HepG2 (cell line): ENCODE measurements around the gene WDR26. TPM values are rescaled to one million over a fixed set of nuclear protein-coding genes. Genes with fewer than 3 reads are reported as not detected.

Experiments used
- ATAC-seq: fragments of 200-7000 bp; cut with Tn5 transposase; 3 replicates; pipeline ENCODE4 v1.9.1; 2020; ENCODE audit warnings: mild to moderate bottlenecking, moderate library complexity
- BruUV-seq: library from RNA; stranded (reverse); fragments of 400-500 nt; replicated peaks from 2 replicates; lab custom pipeline; 2021; lab: Mats Ljungman, UMichigan
- CTCF ChIA-PET: fragments of 300-600 bp; formaldehyde crosslinking; extraction: SDS; loops from one replicate; lab custom pipeline; 2021; ENCODE audit warnings: low total read pairs, inconsistent platforms, low intra/inter-chr PET ratio; lab: Yijun Ruan, JAX
- POLR2A ChIA-PET: fragments of 350-600 bp; sonication (Branson Sonifier 250); formaldehyde crosslinking; loops from one replicate; lab custom pipeline; 2020; ENCODE audit warnings: antibody characterized with exemption, inconsistent platforms; lab: Yijun Ruan, JAX
- DNase-seq: peaks from one replicate; pipeline ENCODE4 v3.0.0-alpha.2; 2015; ENCODE audit warnings: low spot score
- FAIRE-seq: peaks from 3 replicates; lab custom pipeline; 2011; peaks lifted over from hg19 to GRCh38; lab: Jason Lieb, UNC
- H2AFZ ChIP-seq: one replicate; pipeline ENCODE4 v1.6.1; 2011; ENCODE audit warnings: low read length, inconsistent platforms
- H3K27ac ChIP-seq: fragments of 300-600 bp; 3 replicates; pipeline ENCODE4 v1.8.0; 2011; ENCODE audit warnings: mixed run types, mild to moderate bottlenecking, mixed read lengths, low read length, inconsistent platforms; ENCODE audit not compliant: insufficient read depth; ENCODE audit errors: extremely low read length
- H3K27me3 ChIP-seq, 2 experiments: fragments of 200-600 bp in 1 of 2; 2 replicates in 1 of 2; 3 replicates in 1 of 2; pipeline versions ENCODE4 v1.6.0 to v1.8.0; 2011; ENCODE audit warnings: low read length in 2 of 2, mild to moderate bottlenecking in 2 of 2, moderate library complexity in 2 of 2, inconsistent platforms in 1 of 2; ENCODE audit not compliant: insufficient read depth in 2 of 2, control insufficient read depth in 1 of 2
- H3K36me3 ChIP-seq, 2 experiments: fragments of 200-600 bp in 1 of 2; replicated peaks in 1 of 2; 2 replicates in 1 of 2; 3 replicates in 1 of 2; pipeline versions ENCODE4 v1.5.1 to v1.8.0; 2011; ENCODE audit warnings: low read length in 2 of 2, inconsistent platforms in 1 of 2; ENCODE audit not compliant: insufficient read depth in 2 of 2, control insufficient read depth in 1 of 2
- H3K4me1 ChIP-seq: 2 replicates; pipeline ENCODE4 v1.5.1; 2012; ENCODE audit warnings: low read length, inconsistent platforms; ENCODE audit not compliant: insufficient read depth
- H3K4me2 ChIP-seq: 2 replicates; pipeline ENCODE4 v1.6.0; 2011; ENCODE audit warnings: low read depth, low read length, inconsistent platforms
- H3K4me3 ChIP-seq, 3 experiments: fragments of 200-600 bp in 1 of 3; sonication (generic), shearing (Covaris generic) in 1 of 3; replicated peaks in 1 of 3; 2 replicates each; pipeline ENCODE4 v1.5.1; 2011 to 2016; ENCODE audit warnings: low read length in 3 of 3, inconsistent platforms in 2 of 3, low read depth in 2 of 3, mild to moderate bottlenecking in 2 of 3, control low read depth in 1 of 3, mixed read lengths in 1 of 3; ENCODE audit not compliant: insufficient read depth in 1 of 3
- H3K79me2 ChIP-seq: one replicate; pipeline ENCODE4 v1.6.1; 2011; ENCODE audit warnings: low read length, inconsistent platforms; ENCODE audit not compliant: insufficient read depth
- H3K9ac ChIP-seq: 2 replicates; pipeline ENCODE4 v1.6.0; 2011; ENCODE audit warnings: mild to moderate bottlenecking, low read depth, low read length, inconsistent platforms; ENCODE audit not compliant: insufficient read depth
- H3K9me3 ChIP-seq: 2 replicates; pipeline ENCODE4 v1.5.1; 2012; ENCODE audit warnings: mild to moderate bottlenecking, low read length
- H4K20me1 ChIP-seq: 2 replicates; pipeline ENCODE4 v1.6.0; 2011; ENCODE audit warnings: inconsistent platforms, mild to moderate bottlenecking, low read length, moderate library complexity; ENCODE audit not compliant: insufficient read depth
- HDAC1 ChIP-seq: sonication (generic); formaldehyde crosslinking; IDR thresholded peaks from 2 replicates; pipeline ENCODE4 v1.5.1; 2020; ENCODE audit warnings: mild to moderate bottlenecking, missing genetic modification reagents
- HHEX ChIP-seq: IDR thresholded peaks from 2 replicates; pipeline ENCODE4 v1.6.1; 2016; ENCODE audit warnings: control low read depth
- KDM2A ChIP-seq: sonication (generic); formaldehyde crosslinking; IDR thresholded peaks from 2 replicates; pipeline ENCODE4 v1.4.0; 2020; ENCODE audit warnings: low read depth, missing genetic modification reagents, borderline replicate concordance
- KDM4B ChIP-seq: sonication (generic); formaldehyde crosslinking; IDR thresholded peaks from 2 replicates; pipeline ENCODE4 v1.4.0; 2020; ENCODE audit warnings: missing genetic modification reagents
- KDM5B ChIP-seq: sonication (generic); formaldehyde crosslinking; IDR thresholded peaks from 2 replicates; pipeline ENCODE4 v1.4.0; 2020; ENCODE audit warnings: missing genetic modification reagents, mild to moderate bottlenecking, borderline replicate concordance
- MAZ ChIP-seq, 2 experiments: sonication (generic) in 1 of 2; formaldehyde crosslinking in 1 of 2; IDR thresholded peaks; 2 replicates each; pipeline versions ENCODE4 v1.5.0 to v1.6.1; 2012 to 2020; ENCODE audit warnings: low read depth in 2 of 2, mild to moderate bottlenecking in 2 of 2, borderline replicate concordance in 1 of 2, improper control_type of control experiment in 1 of 2, low read length in 1 of 2, missing genetic modification reagents in 1 of 2, moderate library complexity in 1 of 2
- NFKB2 ChIP-seq: sonication (generic); formaldehyde crosslinking; IDR thresholded peaks from 2 replicates; pipeline ENCODE4 v1.4.0; 2020; ENCODE audit warnings: missing genetic modification reagents, borderline replicate concordance
- RBFOX2 ChIP-seq: fragments of 200-400 bp; formaldehyde crosslinking; IDR thresholded peaks from 2 replicates; pipeline ENCODE4 v1.6.1; 2017; ENCODE audit warnings: low read depth, mild to moderate bottlenecking, low read length
- SP4 ChIP-seq: sonication (generic); formaldehyde crosslinking; IDR thresholded peaks from 2 replicates; pipeline ENCODE4 v1.8.1; 2023; ENCODE audit warnings: mild to moderate bottlenecking, missing genetic modification reagents
- THYN1 ChIP-seq: sonication (generic); formaldehyde crosslinking; IDR thresholded peaks from 2 replicates; pipeline ENCODE4 v1.8.1; 2023; ENCODE audit warnings: low read depth, mild to moderate bottlenecking, moderate library complexity, missing genetic modification reagents, borderline replicate concordance
- ZBTB38 ChIP-seq: sonication (generic); formaldehyde crosslinking; IDR thresholded peaks from 2 replicates; pipeline ENCODE4 v1.5.1; 2020; ENCODE audit warnings: mild to moderate bottlenecking, missing genetic modification reagents
- ZC3H13 ChIP-seq: sonication (generic); formaldehyde crosslinking; IDR thresholded peaks from 2 replicates; pipeline ENCODE4 v1.8.1; 2023; ENCODE audit warnings: mild to moderate bottlenecking, missing genetic modification reagents, moderate library complexity
- ZFY ChIP-seq: sonication (generic); formaldehyde crosslinking; IDR thresholded peaks from 2 replicates; pipeline ENCODE4 v1.4.0; 2020; ENCODE audit warnings: missing genetic modification reagents
- ZNF138 ChIP-seq: sonication (generic); formaldehyde crosslinking; IDR thresholded peaks from 2 replicates; pipeline ENCODE4 v1.5.0; 2020; ENCODE audit warnings: mild to moderate bottlenecking, low read depth, missing genetic modification reagents
- ZNF768 ChIP-seq: sonication (generic); formaldehyde crosslinking; IDR thresholded peaks from 2 replicates; pipeline ENCODE4 v1.4.0; 2020; ENCODE audit warnings: missing genetic modification reagents
- ZNF773 ChIP-seq: sonication (generic); formaldehyde crosslinking; IDR thresholded peaks from 2 replicates; pipeline ENCODE4 v1.4.0; 2020; ENCODE audit warnings: missing genetic modification reagents, borderline replicate concordance
- WGBS: methylation state at CpG from one replicate; pipeline ENCODE4 v1.1.6; 2017; ENCODE audit warnings: low lambda C conversion rate; 5-methylcytosine and 5-hydroxymethylcytosine counted together
- in situ Hi-C: cut with HindIII; loops from 2 replicates; pipeline ENCODE4 v1.10.0; 2017; ENCODE audit warnings: low pct_unique_long_range_greater_than_20kb; ENCODE audit not compliant: extremely low pct_ligation_motif_present
- intact Hi-C: fragments of 100-400 bp; cut with micrococcal nuclease; formaldehyde crosslinking; loops from one replicate; pipeline ENCODE4 v1.10.0; 2022; ENCODE audit not compliant: unreplicated experiment
- polyA plus RNA-seq, 8 experiments: library from polyadenylated mRNA; depleted of rRNA in 3 of 8; stranded (reverse) in 7 of 8; unstranded in 1 of 8; fragments of >200 nt; fragmentation: Illumina TruSeq in 4 of 8; extraction: Trizol in 4 of 8; gene quantifications; 2 replicates each; pipeline versions ENCODE4 v1.2.1 to v1.2.3, GENCODE V29; 2011 to 2016; ENCODE audit warnings: low read depth in 4 of 8, missing spikeins in 1 of 8, mixed read lengths in 1 of 8; ENCODE audit not compliant: insufficient read depth in 1 of 8
- total RNA-seq, 5 experiments: library from RNA; depleted of rRNA; stranded (reverse); fragments of >200 nt; fragmentation: Illumina TruSeq; extraction: Trizol; gene quantifications; 2 replicates each; pipeline ENCODE4 v1.2.3, GENCODE V29; 2016; ENCODE audit warnings: low read depth in 1 of 5
- TF ChIP-seq, protein P1 (sequence below): sonication (generic); formaldehyde crosslinking; IDR thresholded peaks from 2 replicates; pipeline ENCODE4 v1.8.0; 2022; ENCODE audit warnings: missing genetic modification reagents, low read depth, mild to moderate bottlenecking, borderline replicate concordance
- TF ChIP-seq, protein P2 (sequence below): sonication (generic); formaldehyde crosslinking; IDR thresholded peaks from 2 replicates; pipeline ENCODE4 v1.5.1; 2020; ENCODE audit warnings: mild to moderate bottlenecking, missing genetic modification reagents, moderate library complexity

WDR26 gene
- total and polyA plus RNA-seq, 2 of the 13 experiments (the other 11 are each of a cell fraction or from before 2014, with no cell fraction given): 13.2 to 23.7 TPM

DNA sequence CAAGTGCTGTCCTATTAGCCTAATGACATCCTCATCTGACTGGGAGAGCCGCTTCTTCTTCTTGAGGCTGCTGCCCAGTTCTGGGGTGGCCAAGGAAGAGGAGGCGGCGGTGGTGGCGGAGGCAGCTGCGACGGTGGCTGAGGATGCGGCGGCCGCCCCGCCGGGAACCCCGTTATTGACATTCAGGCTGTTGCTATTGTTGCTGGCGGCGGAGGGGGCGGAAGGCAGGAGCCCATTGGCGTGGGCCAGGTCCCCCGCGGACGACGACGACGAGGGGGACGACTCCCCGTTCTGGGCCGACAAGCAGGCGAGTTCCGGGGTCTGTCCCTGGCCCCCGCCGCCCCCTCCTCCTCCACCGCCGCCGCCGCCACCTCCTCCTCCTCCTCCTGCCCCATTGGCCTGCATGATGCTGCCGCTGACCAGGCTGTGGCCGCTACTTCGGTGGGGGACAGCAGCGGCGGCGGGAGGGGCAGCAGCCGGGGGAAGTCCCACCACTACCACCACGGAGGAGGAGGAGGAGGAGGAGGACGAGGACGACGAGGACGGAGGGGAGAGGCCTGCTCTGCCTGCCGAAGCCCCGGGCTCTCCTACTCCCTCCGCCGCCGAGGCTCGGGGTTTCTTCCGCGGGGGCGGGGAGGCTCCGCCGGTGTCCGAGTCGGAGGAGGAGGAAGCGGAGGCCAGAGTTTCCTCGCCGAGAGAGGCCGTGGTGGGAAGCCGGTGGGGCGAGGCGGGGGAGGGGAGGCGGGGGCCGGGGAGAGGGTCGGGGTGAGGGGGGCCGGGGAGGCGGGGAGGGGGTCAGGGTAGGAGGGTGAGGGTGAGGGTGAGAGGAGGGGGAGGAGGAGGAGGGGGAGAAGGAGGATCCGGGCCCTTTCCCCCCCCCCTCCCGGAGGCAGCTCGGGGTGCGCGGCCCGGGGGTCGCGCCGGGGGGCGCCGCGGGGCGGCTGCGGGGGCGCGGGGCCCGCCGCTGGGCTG is 610 bp downstream of the WDR26 start:
- Histone ChIP-seq H4K20me1 (peaks cover 25% of the 10 kb centered on the region), H3K4me3 (peak overlapping the region; percentile 89 to 95 (median 90)), H3K9ac (peak overlapping the region; percentile 82), H3K4me2 (peak overlapping the region; percentile 82), H3K79me2 (peaks cover 57% of the 10 kb centered on the region), H3K9me3 (no peaks in the 10 kb centered on the region), H3K4me1 (peaks cover 60% of the 10 kb centered on the region), H3K27me3 (no peaks in the 10 kb centered on the region; a peak in 1 of 5 replicates), H2AFZ (no peak overlapping the region), H3K36me3 (peaks cover 0 to 7% of the 10 kb centered on the region in 2 experiments; a peak in 1 of 5 replicates), H3K27ac (peak overlapping the region; percentile 65)
- ATAC-seq (peak; percentile 18), FAIRE-seq (no peak), DNase-seq (no peak)
- CTCF ChIA-PET: no interaction called here
- POLR2A ChIA-PET: interaction anchor here (0.9 to 1.3 kb wide), 4 partner anchors 9 to 29 kb away, joined by 3 to 5 read pairs (median 4); no protein-coding TSS in a partner anchor
- WGBS: 2% methylated on average over 35 of the region's 88 CpGs
- no TSS peak for BruUV-seq
- intact Hi-C loops (loop anchor here (1.0 kb wide), 1 partner anchor 23 kb away; no protein-coding TSS in a partner anchor), in situ Hi-C loops (no loop called here)
- TF ChIP-seq ZFY (CRISPR knock-in tag) (peak; percentile 72), THYN1 (CRISPR knock-in tag) (no peak), KDM5B (CRISPR knock-in tag) (peak; percentile 50; the same call in 1 of the 2 replicates), HHEX (CRISPR knock-in tag) (no peak), KDM4B (peak; percentile 58; the same call in 1 of the 2 replicates), SP4 (CRISPR knock-in tag) (peak; percentile 46; the same call in 1 of the 2 replicates), HDAC1 (CRISPR knock-in tag) (peak; percentile 51; the same call in 1 of the 2 replicates), ZBTB38 (CRISPR knock-in tag) (peak; percentile 29; the same call in 1 of the 2 replicates), ZC3H13 (CRISPR knock-in tag) (0 out of 2 replicates have a peak, but pooled peaks have one; percentile 28), ZNF773 (CRISPR knock-in tag) (no peak), ZNF138 (CRISPR knock-in tag) (0 out of 2 replicates have a peak, but pooled peaks have one; percentile 3), RBFOX2 (peak; percentile 70), MAZ (IDR thresholded peaks at IDR 0.05; ENCODE audit: borderline replicate concordance, low read depth, low read length) (0 out of 2 replicates have a peak, but pooled peaks have one; percentile 4), MAZ (CRISPR knock-in tag; IDR thresholded peaks at IDR 0.05; ENCODE audit: low read depth) (no peak), NFKB2 (CRISPR knock-in tag) (peak; percentile 50; the same call in 1 of the 2 replicates), KDM2A (CRISPR knock-in tag) (peak; percentile 25; the same call in 1 of the 2 replicates), ZNF768 (peak; percentile 43; the same call in 1 of the 2 replicates)
- TF ChIP-seq, protein P1, sequence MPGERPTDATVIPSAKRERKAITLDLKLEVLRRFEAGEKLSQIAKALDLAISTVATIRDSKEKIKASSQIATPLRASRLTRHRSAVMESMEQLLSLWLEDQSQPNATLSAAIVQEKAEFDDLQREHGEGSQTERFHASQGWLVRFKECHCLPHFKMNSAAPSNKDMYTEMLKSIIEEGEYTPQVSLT (CRISPR knock-in tag): no peak
- TF ChIP-seq, protein P2, sequence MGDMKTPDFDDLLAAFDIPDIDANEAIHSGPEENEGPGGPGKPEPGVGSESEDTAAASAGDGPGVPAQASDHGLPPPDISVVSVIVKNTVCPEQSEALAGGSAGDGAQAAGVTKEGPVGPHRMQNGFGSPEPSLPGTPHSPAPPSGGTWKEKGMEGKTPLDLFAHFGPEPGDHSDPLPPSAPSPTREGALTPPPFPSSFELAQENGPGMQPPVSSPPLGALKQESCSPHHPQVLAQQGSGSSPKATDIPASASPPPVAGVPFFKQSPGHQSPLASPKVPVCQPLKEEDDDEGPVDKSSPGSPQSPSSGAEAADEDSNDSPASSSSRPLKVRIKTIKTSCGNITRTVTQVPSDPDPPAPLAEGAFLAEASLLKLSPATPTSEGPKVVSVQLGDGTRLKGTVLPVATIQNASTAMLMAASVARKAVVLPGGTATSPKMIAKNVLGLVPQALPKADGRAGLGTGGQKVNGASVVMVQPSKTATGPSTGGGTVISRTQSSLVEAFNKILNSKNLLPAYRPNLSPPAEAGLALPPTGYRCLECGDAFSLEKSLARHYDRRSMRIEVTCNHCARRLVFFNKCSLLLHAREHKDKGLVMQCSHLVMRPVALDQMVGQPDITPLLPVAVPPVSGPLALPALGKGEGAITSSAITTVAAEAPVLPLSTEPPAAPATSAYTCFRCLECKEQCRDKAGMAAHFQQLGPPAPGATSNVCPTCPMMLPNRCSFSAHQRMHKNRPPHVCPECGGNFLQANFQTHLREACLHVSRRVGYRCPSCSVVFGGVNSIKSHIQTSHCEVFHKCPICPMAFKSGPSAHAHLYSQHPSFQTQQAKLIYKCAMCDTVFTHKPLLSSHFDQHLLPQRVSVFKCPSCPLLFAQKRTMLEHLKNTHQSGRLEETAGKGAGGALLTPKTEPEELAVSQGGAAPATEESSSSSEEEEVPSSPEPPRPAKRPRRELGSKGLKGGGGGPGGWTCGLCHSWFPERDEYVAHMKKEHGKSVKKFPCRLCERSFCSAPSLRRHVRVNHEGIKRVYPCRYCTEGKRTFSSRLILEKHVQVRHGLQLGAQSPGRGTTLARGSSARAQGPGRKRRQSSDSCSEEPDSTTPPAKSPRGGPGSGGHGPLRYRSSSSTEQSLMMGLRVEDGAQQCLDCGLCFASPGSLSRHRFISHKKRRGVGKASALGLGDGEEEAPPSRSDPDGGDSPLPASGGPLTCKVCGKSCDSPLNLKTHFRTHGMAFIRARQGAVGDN (CRISPR knock-in tag): peak; percentile 38
